ENCODE results near the gene FSD2. TPM values are rescaled to one million over a fixed set of nuclear protein-coding genes. Genes with fewer than 3 reads are reported as not detected.

The FSD2 gene
- total RNA-seq, 1 experiment from 2014 or later: not detected

- CTCF ChIA-PET: no interaction called here
- DNase-seq: no peak
- Histone ChIP-seq H3K36me3 (ENCODE audit: low read depth, low read length) (no peaks in the 10 kb centered on the region), H3K9ac (ENCODE audit: low read length) (no peak overlapping the region), H3K9me3 (ENCODE audit: low read length) (no peaks in the 10 kb centered on the region), H3K4me3 (ENCODE audit: low read length) (no peak overlapping the region), H3K9me2 (replicated peaks; ENCODE audit: low read length) (no peaks in the 10 kb centered on the region), H3K4me2 (ENCODE audit: low read length) (no peak overlapping the region), H3K27ac (ENCODE audit: low read length) (no peak overlapping the region), H3K27me3 (ENCODE audit: low read length) (peaks cover 3% of the 10 kb centered on the region; the same call in 1 of the 2 replicates), H3F3A (ENCODE audit: low read length, unreplicated experiment) (no peaks in the 10 kb centered on the region), H2AFZ (ENCODE audit: low read length) (no peak overlapping the region), H3K79me2 (ENCODE audit: low read length) (no peaks in the 10 kb centered on the region), H3K4me1 (ENCODE audit: insufficient read depth, low read length) (peaks cover 8% of the 10 kb centered on the region), H4K20me1 (ENCODE audit: low read length) (no peaks in the 10 kb centered on the region)
- no TSS peak for BruUV-seq (replicated peaks)
- TF ChIP-seq EZH2 (IDR thresholded peaks at IDR 0.05; ENCODE audit: low read length, unreplicated experiment): no peak
- TF ChIP-seq EZH2phosphoT487 (IDR thresholded peaks at IDR 0.05; ENCODE audit: borderline replicate concordance, low read length): no peak
- TF ChIP-seq, protein P1, sequence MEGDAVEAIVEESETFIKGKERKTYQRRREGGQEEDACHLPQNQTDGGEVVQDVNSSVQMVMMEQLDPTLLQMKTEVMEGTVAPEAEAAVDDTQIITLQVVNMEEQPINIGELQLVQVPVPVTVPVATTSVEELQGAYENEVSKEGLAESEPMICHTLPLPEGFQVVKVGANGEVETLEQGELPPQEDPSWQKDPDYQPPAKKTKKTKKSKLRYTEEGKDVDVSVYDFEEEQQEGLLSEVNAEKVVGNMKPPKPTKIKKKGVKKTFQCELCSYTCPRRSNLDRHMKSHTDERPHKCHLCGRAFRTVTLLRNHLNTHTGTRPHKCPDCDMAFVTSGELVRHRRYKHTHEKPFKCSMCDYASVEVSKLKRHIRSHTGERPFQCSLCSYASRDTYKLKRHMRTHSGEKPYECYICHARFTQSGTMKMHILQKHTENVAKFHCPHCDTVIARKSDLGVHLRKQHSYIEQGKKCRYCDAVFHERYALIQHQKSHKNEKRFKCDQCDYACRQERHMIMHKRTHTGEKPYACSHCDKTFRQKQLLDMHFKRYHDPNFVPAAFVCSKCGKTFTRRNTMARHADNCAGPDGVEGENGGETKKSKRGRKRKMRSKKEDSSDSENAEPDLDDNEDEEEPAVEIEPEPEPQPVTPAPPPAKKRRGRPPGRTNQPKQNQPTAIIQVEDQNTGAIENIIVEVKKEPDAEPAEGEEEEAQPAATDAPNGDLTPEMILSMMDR (conservative IDR thresholded peaks at IDR 0.05; ENCODE audit: low read depth, low read length): no peak
- POLR2A ChIA-PET (ENCODE audit: unreplicated experiment): interaction anchor here (0.5 kb wide), 2 partner anchors 54 to 283 kb away, joined by 3 to 6 read pairs; no protein-coding TSS in a partner anchor
- peak; percentile 86 for ATAC-seq
- intact Hi-C loops (cut with micrococcal nuclease): no loop called here
Measured at GRCh38 chr15:82803793-82804574, 1.9 kb downstream of the FSD2 start.

DNA sequence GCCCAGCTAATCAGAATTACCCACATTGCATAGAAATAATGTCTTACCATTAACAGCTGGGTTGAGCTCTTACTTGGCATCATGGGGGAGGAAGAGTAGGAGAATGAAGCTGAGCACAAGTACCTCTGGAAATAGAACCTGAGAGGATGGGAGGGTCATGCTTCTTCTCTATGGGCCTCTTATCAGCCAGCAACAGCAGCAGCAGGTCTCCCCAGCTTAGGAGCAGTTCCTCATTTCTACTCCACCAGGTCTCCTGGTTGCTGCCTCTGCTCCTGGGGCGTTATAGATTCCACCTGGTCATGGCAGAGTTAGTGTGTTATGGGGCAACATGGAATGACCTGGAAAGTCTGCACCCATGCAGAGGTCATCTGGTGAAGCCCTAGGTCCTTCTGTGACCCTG is 3.4 kb downstream of the FSD2 start:
- no peak overlapping the region for H3K4me3 ChIP-seq (ENCODE audit: low read length)
- no peaks in the 10 kb centered on the region for H3K9me3 ChIP-seq (ENCODE audit: low read length)
- H3K27ac ChIP-seq (ENCODE audit: low read length): no peak overlapping the region
- TF ChIP-seq EZH2 (IDR thresholded peaks at IDR 0.05; ENCODE audit: low read length, unreplicated experiment) (no peak), EZH2phosphoT487 (IDR thresholded peaks at IDR 0.05; ENCODE audit: borderline replicate concordance, low read length) (no peak)
- TF ChIP-seq, protein P1 (conservative IDR thresholded peaks at IDR 0.05; ENCODE audit: low read depth, low read length): no peak
- no peaks in the 10 kb centered on the region for H3K36me3 ChIP-seq (ENCODE audit: low read depth, low read length)
- intact Hi-C loops (cut with micrococcal nuclease): no loop called here
- H3K4me1 ChIP-seq (ENCODE audit: insufficient read depth, low read length): no peaks in the 10 kb centered on the region
- no peak overlapping the region for H3K9ac ChIP-seq (ENCODE audit: low read length)
- BruUV-seq (replicated peaks): no TSS peak
- ATAC-seq: no peak
- H2AFZ ChIP-seq (ENCODE audit: low read length): no peak overlapping the region
- CTCF ChIA-PET: no interaction called here
- POLR2A ChIA-PET (ENCODE audit: unreplicated experiment): no interaction called here
- H3K4me2 ChIP-seq (ENCODE audit: low read length): no peak overlapping the region
- DNase-seq: no peak
- H3F3A ChIP-seq (ENCODE audit: low read length, unreplicated experiment): no peaks in the 10 kb centered on the region
- no peaks in the 10 kb centered on the region for H4K20me1 ChIP-seq (ENCODE audit: low read length)
- H3K9me2 ChIP-seq (replicated peaks; ENCODE audit: low read length): no peaks in the 10 kb centered on the region
- no peaks in the 10 kb centered on the region for H3K79me2 ChIP-seq (ENCODE audit: low read length)
- H3K27me3 ChIP-seq (ENCODE audit: low read length): peaks cover 3% of the 10 kb centered on the region; the same call in 1 of the 2 replicates

DNA sequence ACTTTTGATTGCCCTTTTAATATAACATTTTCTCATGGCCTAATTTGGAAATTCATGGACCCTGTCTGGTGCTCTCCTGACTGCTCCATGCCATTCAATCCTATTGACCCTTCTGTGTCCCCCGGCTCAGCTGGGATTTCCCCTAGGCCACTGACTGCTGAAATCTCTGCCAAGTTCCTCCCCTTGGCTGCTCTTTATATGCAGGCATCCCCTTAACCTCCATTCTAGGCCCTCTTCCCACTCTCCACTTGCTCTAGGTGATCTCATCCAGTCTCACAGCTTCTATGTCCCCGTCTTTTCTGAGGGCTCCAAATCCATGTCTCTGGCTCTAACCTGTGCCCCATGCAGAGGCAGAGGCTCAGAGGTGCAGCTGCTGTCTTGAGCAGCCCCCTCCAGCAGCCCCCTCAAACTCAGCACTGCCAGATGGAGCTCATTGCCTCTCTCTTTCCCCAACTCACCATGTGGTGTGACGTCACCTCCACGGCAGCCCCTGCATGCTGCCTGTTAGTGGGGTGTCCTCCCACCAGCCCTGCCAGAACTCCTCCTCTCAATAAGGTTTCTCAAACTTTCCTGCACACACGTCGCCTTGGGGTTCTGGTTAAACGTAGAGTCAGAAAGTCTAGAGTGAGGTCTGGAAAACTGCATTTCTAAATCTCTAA is 6.6 kb downstream of the FSD2 start:
- CTCF ChIA-PET: no interaction called here
- no TSS peak for BruUV-seq (replicated peaks)
- TF ChIP-seq EZH2 (IDR thresholded peaks at IDR 0.05; ENCODE audit: low read length, unreplicated experiment) (no peak), EZH2phosphoT487 (IDR thresholded peaks at IDR 0.05; ENCODE audit: borderline replicate concordance, low read length) (no peak)
- TF ChIP-seq, protein P1 (conservative IDR thresholded peaks at IDR 0.05; ENCODE audit: low read depth, low read length): no peak
- intact Hi-C loops (cut with micrococcal nuclease): no loop called here
- Histone ChIP-seq H3K9ac (ENCODE audit: low read length) (no peak overlapping the region), H3K36me3 (ENCODE audit: low read depth, low read length) (no peaks in the 10 kb centered on the region), H3F3A (ENCODE audit: low read length, unreplicated experiment) (no peaks in the 10 kb centered on the region), H3K27me3 (ENCODE audit: low read length) (peaks cover 3% of the 10 kb centered on the region; the same call in 1 of the 2 replicates), H3K4me2 (ENCODE audit: low read length) (no peak overlapping the region), H3K9me2 (replicated peaks; ENCODE audit: low read length) (no peaks in the 10 kb centered on the region), H3K27ac (ENCODE audit: low read length) (no peak overlapping the region), H2AFZ (ENCODE audit: low read length) (no peak overlapping the region), H3K4me1 (ENCODE audit: insufficient read depth, low read length) (no peaks in the 10 kb centered on the region), H3K79me2 (ENCODE audit: low read length) (no peaks in the 10 kb centered on the region), H3K4me3 (ENCODE audit: low read length) (no peak overlapping the region), H3K9me3 (ENCODE audit: low read length) (no peaks in the 10 kb centered on the region), H4K20me1 (ENCODE audit: low read length) (no peaks in the 10 kb centered on the region)
- DNase-seq: no peak
- POLR2A ChIA-PET (ENCODE audit: unreplicated experiment): no interaction called here
- ATAC-seq: no peak

Measured in PC-3 (cell line).